ENCODE data around the gene ZNF157. TPM values are rescaled to one million over a fixed set of nuclear protein-coding genes. Genes with fewer than 3 reads are reported as not detected.

The ZNF157 gene
- total RNA-seq, 1 experiment from 2014 or later: not detected

GRCh38 chrX:47422444-47422843 lies 52.1 kb downstream of the ZNF157 start:
- Mint-ChIP-seq H3K9me3 (ENCODE audit: low read depth, unreplicated experiment) (peaks cover 11% of the 10 kb centered on the region), H3K4me3 (ENCODE audit: low read depth, unreplicated experiment) (no peak overlapping the region), H3K36me3 (ENCODE audit: insufficient read depth, unreplicated experiment) (no peaks in the 10 kb centered on the region), H3K27me3 (ENCODE audit: unreplicated experiment) (no peaks in the 10 kb centered on the region), H3K4me1 (ENCODE audit: low read depth, unreplicated experiment) (no peaks in the 10 kb centered on the region), H3K27ac (ENCODE audit: unreplicated experiment) (no peak overlapping the region)
- no peak for TF ChIP-seq CTCF (IDR thresholded peaks at IDR 0.05; ENCODE audit: unreplicated experiment)
- DNase-seq: no peak
- intact Hi-C loops (cut with micrococcal nuclease; ENCODE audit: unreplicated experiment): no loop called here
- CTCF ChIA-PET: no interaction called here
- no TSS peak for BruUV-seq (replicated peaks)

GRCh38 chrX:47430925-47431324 lies 60.5 kb downstream of the ZNF157 start:
- Mint-ChIP-seq H3K27me3 (ENCODE audit: unreplicated experiment) (no peaks in the 10 kb centered on the region), H3K9me3 (ENCODE audit: low read depth, unreplicated experiment) (peaks cover 3% of the 10 kb centered on the region), H3K27ac (ENCODE audit: unreplicated experiment) (no peak overlapping the region), H3K36me3 (ENCODE audit: insufficient read depth, unreplicated experiment) (no peaks in the 10 kb centered on the region), H3K4me3 (ENCODE audit: low read depth, unreplicated experiment) (no peak overlapping the region), H3K4me1 (ENCODE audit: low read depth, unreplicated experiment) (no peaks in the 10 kb centered on the region)
- intact Hi-C loops (cut with micrococcal nuclease; ENCODE audit: unreplicated experiment): no loop called here
- no peak for DNase-seq
- no peak for TF ChIP-seq CTCF (IDR thresholded peaks at IDR 0.05; ENCODE audit: unreplicated experiment)
- BruUV-seq (replicated peaks): no TSS peak
- CTCF ChIA-PET: interaction anchor here (0.6 kb wide), 1 partner anchor 327 kb away, joined by 5 read pairs; no protein-coding TSS in a partner anchor

- H3K9me3 Mint-ChIP-seq (ENCODE audit: low read depth, unreplicated experiment): peaks cover 7% of the 10 kb centered on the region
- no peak overlapping the region for H3K27ac Mint-ChIP-seq (ENCODE audit: unreplicated experiment)
- no peaks in the 10 kb centered on the region for H3K27me3 Mint-ChIP-seq (ENCODE audit: unreplicated experiment)
- H3K36me3 Mint-ChIP-seq (ENCODE audit: insufficient read depth, unreplicated experiment): peaks cover 13% of the 10 kb centered on the region
- H3K4me3 Mint-ChIP-seq (ENCODE audit: low read depth, unreplicated experiment): no peak overlapping the region
- H3K4me1 Mint-ChIP-seq (ENCODE audit: low read depth, unreplicated experiment): no peaks in the 10 kb centered on the region
- TF ChIP-seq CTCF (IDR thresholded peaks at IDR 0.05; ENCODE audit: unreplicated experiment): no peak
- no TSS peak for BruUV-seq (replicated peaks)
- CTCF ChIA-PET: no interaction called here
- DNase-seq: no peak
- intact Hi-C loops (cut with micrococcal nuclease; ENCODE audit: unreplicated experiment): no loop called here
Measured at GRCh38 chrX:47446431-47446830, 76.1 kb downstream of the ZNF157 start.

GRCh38 chrX:47446971-47447370 lies 76.6 kb downstream of the ZNF157 start:
- Mint-ChIP-seq H3K36me3 (ENCODE audit: insufficient read depth, unreplicated experiment) (peaks cover 13% of the 10 kb centered on the region), H3K4me1 (ENCODE audit: low read depth, unreplicated experiment) (no peaks in the 10 kb centered on the region), H3K9me3 (ENCODE audit: low read depth, unreplicated experiment) (peaks cover 7% of the 10 kb centered on the region), H3K27me3 (ENCODE audit: unreplicated experiment) (no peaks in the 10 kb centered on the region), H3K27ac (ENCODE audit: unreplicated experiment) (no peak overlapping the region), H3K4me3 (ENCODE audit: low read depth, unreplicated experiment) (no peak overlapping the region)
- no TSS peak for BruUV-seq (replicated peaks)
- DNase-seq: no peak
- CTCF ChIA-PET: no interaction called here
- no peak for TF ChIP-seq CTCF (IDR thresholded peaks at IDR 0.05; ENCODE audit: unreplicated experiment)
- intact Hi-C loops (cut with micrococcal nuclease; ENCODE audit: unreplicated experiment): no loop called here
